ENCODE measurements around the gene PLB1. TPM values are rescaled to one million over a fixed set of nuclear protein-coding genes. Genes with fewer than 3 reads are reported as not detected.

Gene PLB1
- total RNA-seq, 1 donor from 2014 or later = 0.64 TPM

DNA sequence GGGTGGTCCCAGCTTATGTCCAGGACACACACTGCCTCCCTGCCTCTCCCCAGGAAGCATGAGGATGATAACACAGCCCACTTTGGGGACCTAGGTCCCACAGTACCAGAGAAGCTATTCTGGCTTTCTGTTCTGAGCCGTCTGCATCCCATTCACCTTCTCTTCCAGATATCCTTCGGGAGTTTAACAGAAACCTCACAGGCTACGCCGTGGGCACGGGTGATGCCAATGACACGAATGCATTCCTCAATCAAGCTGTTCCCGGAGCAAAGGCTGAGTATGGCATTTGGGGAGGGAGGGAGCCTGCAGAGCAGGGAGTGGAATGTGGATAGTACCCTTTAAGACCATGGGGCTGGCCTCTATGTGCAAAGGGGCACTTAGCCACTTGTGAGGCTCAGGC lies 102.6 kb downstream of the PLB1 start:
- TF ChIP-seq, protein P1, sequence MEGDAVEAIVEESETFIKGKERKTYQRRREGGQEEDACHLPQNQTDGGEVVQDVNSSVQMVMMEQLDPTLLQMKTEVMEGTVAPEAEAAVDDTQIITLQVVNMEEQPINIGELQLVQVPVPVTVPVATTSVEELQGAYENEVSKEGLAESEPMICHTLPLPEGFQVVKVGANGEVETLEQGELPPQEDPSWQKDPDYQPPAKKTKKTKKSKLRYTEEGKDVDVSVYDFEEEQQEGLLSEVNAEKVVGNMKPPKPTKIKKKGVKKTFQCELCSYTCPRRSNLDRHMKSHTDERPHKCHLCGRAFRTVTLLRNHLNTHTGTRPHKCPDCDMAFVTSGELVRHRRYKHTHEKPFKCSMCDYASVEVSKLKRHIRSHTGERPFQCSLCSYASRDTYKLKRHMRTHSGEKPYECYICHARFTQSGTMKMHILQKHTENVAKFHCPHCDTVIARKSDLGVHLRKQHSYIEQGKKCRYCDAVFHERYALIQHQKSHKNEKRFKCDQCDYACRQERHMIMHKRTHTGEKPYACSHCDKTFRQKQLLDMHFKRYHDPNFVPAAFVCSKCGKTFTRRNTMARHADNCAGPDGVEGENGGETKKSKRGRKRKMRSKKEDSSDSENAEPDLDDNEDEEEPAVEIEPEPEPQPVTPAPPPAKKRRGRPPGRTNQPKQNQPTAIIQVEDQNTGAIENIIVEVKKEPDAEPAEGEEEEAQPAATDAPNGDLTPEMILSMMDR (IDR thresholded peaks at IDR 0.05) = no peak
- ChIA-PET CTCF (no interaction called here), POLR2A (no interaction called here)
- DNase-seq (no peak), ATAC-seq (ENCODE audit: low read depth) (no peak)
- Mint-ChIP-seq H3K4me3 (no peak overlapping the region), H3K36me3 (ENCODE audit: low read depth) (no peaks in the 10 kb centered on the region), H3K27ac (no peak overlapping the region), H3K27me3 (no peaks in the 10 kb centered on the region), H3K9me3 (no peaks in the 10 kb centered on the region), H3K4me1 (peaks cover 26% of the 10 kb centered on the region)
- intact Hi-C loops (cut with micrococcal nuclease) = no loop called here

DNA sequence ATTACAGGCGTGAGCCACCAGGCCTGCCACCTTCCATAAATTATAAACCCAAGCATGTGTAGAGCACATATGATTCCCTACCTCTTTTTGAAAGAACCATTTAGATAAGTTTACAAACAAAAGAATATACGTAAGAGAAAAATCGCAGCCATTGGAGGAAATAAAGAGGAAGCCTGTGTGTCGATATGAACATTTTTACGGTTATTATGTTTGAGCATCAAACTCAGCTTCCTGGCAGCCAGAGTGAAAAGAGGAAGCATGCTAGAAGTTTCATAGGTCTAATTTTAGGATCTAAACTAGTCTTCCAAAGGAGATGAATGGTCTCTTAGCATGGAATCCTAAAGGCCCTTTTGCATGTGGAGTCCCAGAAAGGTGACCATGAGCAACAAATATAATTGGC lies 104.3 kb downstream of the PLB1 start:
- ChIA-PET POLR2A (no interaction called here), CTCF (no interaction called here)
- H3K4me3 Mint-ChIP-seq = no peak overlapping the region
- H3K27ac Mint-ChIP-seq = no peak overlapping the region
- TF ChIP-seq, protein P1 (IDR thresholded peaks at IDR 0.05) = no peak
- ATAC-seq (ENCODE audit: low read depth) (no peak), DNase-seq (no peak)
- intact Hi-C loops (cut with micrococcal nuclease) = no loop called here
- H3K9me3 Mint-ChIP-seq = no peaks in the 10 kb centered on the region
- H3K4me1 Mint-ChIP-seq = peaks cover 16% of the 10 kb centered on the region
- no peaks in the 10 kb centered on the region for H3K36me3 Mint-ChIP-seq (ENCODE audit: low read depth)
- no peaks in the 10 kb centered on the region for H3K27me3 Mint-ChIP-seq

DNA sequence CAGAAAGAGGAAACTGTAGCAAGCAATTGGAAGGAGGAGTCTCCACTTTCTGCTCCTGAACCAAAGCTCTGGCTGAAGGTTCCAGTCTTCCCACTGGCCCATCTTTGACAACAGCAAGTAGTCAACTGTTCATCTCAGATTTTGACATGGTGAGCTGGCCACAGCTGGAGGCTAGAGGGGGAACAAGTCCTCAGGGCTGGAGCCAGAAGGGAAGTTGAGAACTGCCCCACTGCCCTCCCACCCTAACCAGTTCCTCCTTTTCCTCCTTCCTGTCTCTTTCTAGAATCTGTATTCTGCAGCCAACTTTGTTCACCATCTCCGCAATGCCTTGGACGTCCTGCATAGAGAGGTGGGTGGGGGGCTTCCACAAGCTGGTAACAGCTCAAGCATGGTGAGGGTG lies 105.8 kb downstream of the PLB1 start:
- TF ChIP-seq, protein P1 (IDR thresholded peaks at IDR 0.05) = no peak
- ChIA-PET CTCF (no interaction called here), POLR2A (no interaction called here)
- H3K4me3 Mint-ChIP-seq = no peak overlapping the region
- ATAC-seq (ENCODE audit: low read depth) = no peak
- H3K27me3 Mint-ChIP-seq = no peaks in the 10 kb centered on the region
- no peak overlapping the region for H3K27ac Mint-ChIP-seq
- intact Hi-C loops (cut with micrococcal nuclease) = no loop called here
- no peaks in the 10 kb centered on the region for H3K9me3 Mint-ChIP-seq
- H3K4me1 Mint-ChIP-seq = peaks cover 16% of the 10 kb centered on the region
- DNase-seq = no peak
- no peaks in the 10 kb centered on the region for H3K36me3 Mint-ChIP-seq (ENCODE audit: low read depth)

DNA sequence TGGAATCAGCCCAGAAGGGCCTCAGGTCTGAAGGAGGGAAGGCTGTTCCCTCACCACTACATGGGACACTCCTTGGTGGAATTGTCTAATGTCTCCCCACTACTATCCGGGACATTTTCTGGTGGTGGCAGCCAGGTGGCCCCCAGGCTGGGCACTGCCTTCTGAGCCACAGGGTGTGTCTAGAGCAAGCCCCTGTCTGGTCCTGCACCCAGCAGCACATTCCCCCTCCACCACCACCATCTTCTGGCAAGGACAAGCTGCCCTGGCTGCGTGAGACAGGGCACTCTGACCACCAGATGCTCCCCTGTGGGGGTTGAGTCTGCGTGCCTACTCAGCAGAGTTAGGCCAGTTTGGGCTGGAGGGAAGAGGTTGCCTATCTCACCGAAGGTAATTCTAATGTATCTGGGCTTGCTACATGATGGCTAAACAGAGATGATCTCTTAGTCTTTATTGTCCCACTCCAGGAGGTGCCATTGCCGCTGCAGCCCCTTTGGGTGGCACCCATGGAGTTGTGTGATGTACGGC lies 106.3 kb downstream of the PLB1 start:
- ChIA-PET CTCF (no interaction called here), POLR2A (no interaction called here)
- no peaks in the 10 kb centered on the region for H3K27me3 Mint-ChIP-seq
- no peaks in the 10 kb centered on the region for H3K36me3 Mint-ChIP-seq (ENCODE audit: low read depth)
- DNase-seq = no peak
- H3K4me3 Mint-ChIP-seq = no peak overlapping the region
- peaks cover 16% of the 10 kb centered on the region for H3K4me1 Mint-ChIP-seq
- TF ChIP-seq, protein P1 (IDR thresholded peaks at IDR 0.05) = no peak
- H3K9me3 Mint-ChIP-seq = no peaks in the 10 kb centered on the region
- ATAC-seq (ENCODE audit: low read depth) = no peak
- intact Hi-C loops (cut with micrococcal nuclease) = no loop called here
- no peak overlapping the region for H3K27ac Mint-ChIP-seq

DNA sequence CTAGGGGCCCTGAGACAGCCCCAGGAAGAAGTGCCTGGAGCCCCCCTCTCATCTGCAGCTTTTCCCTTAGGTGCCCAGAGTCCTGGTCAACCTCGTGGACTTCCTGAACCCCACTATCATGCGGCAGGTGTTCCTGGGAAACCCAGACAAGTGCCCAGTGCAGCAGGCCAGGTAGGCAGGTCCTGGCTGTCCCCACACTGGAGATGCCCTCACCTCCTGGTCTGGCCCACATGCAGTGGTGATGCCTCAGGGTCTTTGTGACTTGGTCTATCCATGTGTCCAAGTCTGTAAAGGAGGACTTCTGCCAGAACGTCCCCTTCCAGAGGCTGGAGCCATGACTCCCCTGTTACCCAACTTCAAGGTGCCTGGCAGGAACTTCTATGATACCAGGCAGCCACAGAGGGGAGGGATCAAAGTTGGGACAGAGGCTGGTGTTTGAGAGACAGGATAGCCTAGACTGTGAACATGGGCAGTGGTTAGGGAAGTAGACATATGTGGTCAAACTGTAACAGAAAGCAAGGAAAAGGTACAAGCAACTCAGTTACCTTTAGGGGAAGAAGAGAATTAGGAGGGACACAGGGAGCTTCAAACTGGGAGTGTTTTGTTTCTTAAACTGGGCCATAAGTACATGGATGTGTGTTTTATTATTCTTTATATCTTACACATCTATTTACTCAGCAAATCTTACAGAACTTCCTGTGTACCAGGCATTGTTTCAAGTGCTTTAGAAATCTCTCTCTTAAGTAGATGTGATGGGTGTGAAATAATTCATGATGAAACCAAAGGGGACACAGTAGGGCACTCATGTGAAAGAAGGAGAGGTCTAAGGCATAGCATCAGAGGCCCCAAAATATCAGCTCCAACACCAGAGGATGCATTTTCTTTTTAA lies 107.1 kb downstream of the PLB1 start:
- intact Hi-C loops (cut with micrococcal nuclease) = no loop called here
- Mint-ChIP-seq H3K27me3 (no peaks in the 10 kb centered on the region), H3K9me3 (no peaks in the 10 kb centered on the region), H3K27ac (no peak overlapping the region), H3K36me3 (ENCODE audit: low read depth) (no peaks in the 10 kb centered on the region), H3K4me1 (peaks cover 16% of the 10 kb centered on the region), H3K4me3 (no peak overlapping the region)
- ChIA-PET POLR2A (no interaction called here), CTCF (interaction anchor here (1.6 kb wide), 1 partner anchor 10 kb away, joined by 5 read pairs; no protein-coding TSS in a partner anchor)
- DNase-seq (no peak), ATAC-seq (ENCODE audit: low read depth) (no peak)
- TF ChIP-seq, protein P1 (IDR thresholded peaks at IDR 0.05) = no peak
